GM12891 (cell line): ENCODE measurements around the gene IZUMO1R.

ENCODE experiments used
- POLR2A ChIP-seq: IDR thresholded peaks from 2 replicates; pipeline ENCODE4 v1.6.1; 2011; ENCODE audit warnings: low read depth, low read length, control low read depth
- POLR2AphosphoS5 ChIP-seq: IDR thresholded peaks from 2 replicates; pipeline ENCODE4 v1.6.1; 2011; ENCODE audit warnings: low read depth, low read length, control low read depth
- SPI1 ChIP-seq: IDR thresholded peaks from 2 replicates; pipeline ENCODE4 v1.6.1; 2011; ENCODE audit warnings: low read depth, low read length, control low read depth
- TAF1 ChIP-seq: IDR thresholded peaks from 2 replicates; pipeline ENCODE4 v1.6.1; 2011; ENCODE audit warnings: low read depth, low read length, control low read depth

DNA sequence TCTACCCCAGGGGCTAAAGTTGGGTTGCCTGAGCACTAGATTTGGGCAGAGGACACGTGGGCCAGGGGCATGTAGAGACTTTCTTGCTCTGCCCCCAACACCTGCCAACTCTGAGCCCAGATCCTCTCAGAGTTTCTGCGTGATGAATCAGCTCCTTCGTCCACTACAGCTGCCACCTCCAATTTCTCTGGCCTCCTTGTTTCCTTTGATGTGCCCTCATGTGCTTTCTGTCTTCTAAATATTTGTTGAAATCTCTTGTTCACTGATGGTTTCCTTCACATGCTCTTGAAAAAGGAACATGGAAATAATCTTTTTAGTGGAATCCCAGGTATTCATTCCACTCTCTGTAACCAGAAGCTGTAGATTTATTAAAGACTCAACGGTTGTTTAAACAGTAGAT, 8.0 kb downstream of the IZUMO1R start:
- TF ChIP-seq POLR2A (no peak), POLR2AphosphoS5 (no peak), TAF1 (no peak), SPI1 (no peak)
